ENCODE measurements around the gene SLC1A3.
"Not testable (repeated sequence)": the region's sequence is repeated elsewhere in the genome, so short reads cannot be mapped to it uniquely, and the experiment has no call there.

Gene SLC1A3

DNA sequence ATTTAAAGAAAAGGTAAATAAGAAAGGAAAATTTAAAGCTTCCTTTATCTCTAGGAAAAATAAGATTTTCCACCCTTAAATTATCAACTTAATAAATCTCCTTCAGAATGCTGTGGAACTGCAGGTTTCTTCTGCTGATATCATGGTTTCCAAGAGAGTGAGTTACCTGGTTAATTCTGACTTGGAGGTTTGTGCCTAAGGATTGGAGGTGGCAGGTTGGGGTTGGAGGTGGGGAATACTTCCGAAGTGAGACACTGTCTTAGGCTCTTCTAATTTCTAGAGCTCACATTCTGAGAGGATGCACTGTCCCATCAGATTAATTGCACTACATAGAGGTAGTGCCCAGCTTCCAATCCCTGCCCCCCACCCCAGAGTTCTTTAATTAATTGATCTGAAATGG, 31.1 kb downstream of the SLC1A3 start:
- TF ChIP-seq, protein P1, sequence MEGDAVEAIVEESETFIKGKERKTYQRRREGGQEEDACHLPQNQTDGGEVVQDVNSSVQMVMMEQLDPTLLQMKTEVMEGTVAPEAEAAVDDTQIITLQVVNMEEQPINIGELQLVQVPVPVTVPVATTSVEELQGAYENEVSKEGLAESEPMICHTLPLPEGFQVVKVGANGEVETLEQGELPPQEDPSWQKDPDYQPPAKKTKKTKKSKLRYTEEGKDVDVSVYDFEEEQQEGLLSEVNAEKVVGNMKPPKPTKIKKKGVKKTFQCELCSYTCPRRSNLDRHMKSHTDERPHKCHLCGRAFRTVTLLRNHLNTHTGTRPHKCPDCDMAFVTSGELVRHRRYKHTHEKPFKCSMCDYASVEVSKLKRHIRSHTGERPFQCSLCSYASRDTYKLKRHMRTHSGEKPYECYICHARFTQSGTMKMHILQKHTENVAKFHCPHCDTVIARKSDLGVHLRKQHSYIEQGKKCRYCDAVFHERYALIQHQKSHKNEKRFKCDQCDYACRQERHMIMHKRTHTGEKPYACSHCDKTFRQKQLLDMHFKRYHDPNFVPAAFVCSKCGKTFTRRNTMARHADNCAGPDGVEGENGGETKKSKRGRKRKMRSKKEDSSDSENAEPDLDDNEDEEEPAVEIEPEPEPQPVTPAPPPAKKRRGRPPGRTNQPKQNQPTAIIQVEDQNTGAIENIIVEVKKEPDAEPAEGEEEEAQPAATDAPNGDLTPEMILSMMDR (IDR thresholded peaks at IDR 0.05; ENCODE audit: low read depth, low read length, missing control alignments) = no peak
- H3K4me3 ChIP-seq (ENCODE audit: low read depth, low read length) = no peak overlapping the region
- DNase-seq (ENCODE audit: low read depth) = no peak

DNA sequence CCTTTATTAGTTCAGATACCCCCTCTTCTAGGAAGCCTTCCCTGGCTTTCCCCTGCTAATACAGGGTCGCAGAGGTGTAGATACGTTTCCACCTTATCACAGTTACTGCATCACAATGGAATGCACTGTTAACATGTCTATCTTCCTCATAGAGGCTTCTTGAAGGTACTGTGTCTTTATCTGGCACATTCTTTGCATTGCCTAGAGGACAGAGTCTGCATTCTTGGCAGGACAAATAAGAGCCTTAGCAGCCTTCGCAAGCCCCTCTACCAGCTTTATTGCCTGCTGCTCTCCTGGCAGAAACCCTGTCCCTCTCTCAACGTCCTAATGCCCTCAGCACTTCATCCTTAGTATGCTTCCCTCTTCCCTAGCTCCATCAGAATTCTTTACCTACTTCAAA, 31.6 kb downstream of the SLC1A3 start:
- TF ChIP-seq, protein P1 (IDR thresholded peaks at IDR 0.05; ENCODE audit: low read depth, low read length, missing control alignments) = no peak
- no peak for DNase-seq (ENCODE audit: low read depth)
- no peak overlapping the region for H3K4me3 ChIP-seq (ENCODE audit: low read depth, low read length)

DNA sequence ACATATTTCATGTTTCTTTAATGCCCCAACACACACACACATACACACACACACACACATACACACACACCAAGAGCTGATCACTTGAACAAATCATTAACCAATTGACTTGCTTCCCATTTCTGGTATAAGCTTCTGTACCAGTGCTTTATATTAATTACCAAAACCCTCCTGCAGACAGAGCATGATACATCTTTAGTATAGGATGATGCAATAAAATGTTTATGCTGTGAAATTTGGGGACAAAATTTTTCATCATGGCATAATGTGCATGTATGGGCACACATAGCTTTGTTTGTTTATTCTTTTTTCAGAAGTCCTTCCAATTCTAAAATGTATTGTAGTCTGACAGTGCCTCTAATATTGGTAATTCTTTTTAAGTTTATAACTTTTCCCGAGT, 34.5 kb downstream of the SLC1A3 start:
- TF ChIP-seq, protein P1 (IDR thresholded peaks at IDR 0.05; ENCODE audit: low read depth, low read length, missing control alignments) = no peak
- no peak overlapping the region for H3K4me3 ChIP-seq (ENCODE audit: low read depth, low read length)
- DNase-seq (ENCODE audit: low read depth) = no peak

DNA sequence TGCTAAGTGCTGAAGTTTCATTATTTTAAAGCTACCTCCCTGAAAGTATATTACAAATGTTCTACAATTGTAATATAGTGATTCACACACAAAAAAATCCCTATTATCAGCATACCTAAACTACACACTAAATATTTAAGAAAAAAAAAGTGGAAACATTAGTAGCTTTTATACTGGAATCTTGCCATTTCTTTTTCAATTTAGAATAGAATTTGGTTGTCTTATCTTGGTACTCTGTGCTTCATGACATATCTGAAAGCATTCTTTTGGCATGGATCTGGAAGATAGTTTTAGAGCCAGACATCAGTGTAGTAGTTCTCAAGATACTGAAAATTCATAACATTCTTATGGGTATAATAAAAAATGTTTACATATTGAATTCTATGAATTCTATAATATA, 35.0 kb downstream of the SLC1A3 start:
- H3K4me3 ChIP-seq (ENCODE audit: low read depth, low read length) = no peak overlapping the region
- TF ChIP-seq, protein P1 (IDR thresholded peaks at IDR 0.05; ENCODE audit: low read depth, low read length, missing control alignments) = no peak
- DNase-seq (ENCODE audit: low read depth) = no peak

DNA sequence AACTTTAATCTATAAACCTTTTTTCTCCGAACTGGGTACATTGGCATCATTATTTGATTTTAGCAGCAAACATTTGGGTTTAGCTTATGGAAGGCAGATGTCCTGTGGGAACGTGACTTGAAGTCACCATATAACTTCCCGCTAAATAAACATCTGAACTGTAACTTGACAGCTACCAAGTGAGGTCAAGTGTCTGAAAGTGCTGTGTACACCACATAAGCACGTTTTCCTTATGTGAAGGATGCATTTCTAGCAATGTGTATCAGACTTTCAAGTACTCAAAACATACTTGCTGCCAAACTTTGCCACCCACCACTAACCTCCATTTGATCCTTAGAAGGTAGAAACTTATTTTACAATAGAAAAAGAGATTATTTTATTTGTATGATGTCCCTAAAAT, 35.7 kb downstream of the SLC1A3 start:
- TF ChIP-seq, protein P1 (IDR thresholded peaks at IDR 0.05; ENCODE audit: low read depth, low read length, missing control alignments) = no peak
- no peak overlapping the region for H3K4me3 ChIP-seq (ENCODE audit: low read depth, low read length)
- no peak for DNase-seq (ENCODE audit: low read depth)

DNA sequence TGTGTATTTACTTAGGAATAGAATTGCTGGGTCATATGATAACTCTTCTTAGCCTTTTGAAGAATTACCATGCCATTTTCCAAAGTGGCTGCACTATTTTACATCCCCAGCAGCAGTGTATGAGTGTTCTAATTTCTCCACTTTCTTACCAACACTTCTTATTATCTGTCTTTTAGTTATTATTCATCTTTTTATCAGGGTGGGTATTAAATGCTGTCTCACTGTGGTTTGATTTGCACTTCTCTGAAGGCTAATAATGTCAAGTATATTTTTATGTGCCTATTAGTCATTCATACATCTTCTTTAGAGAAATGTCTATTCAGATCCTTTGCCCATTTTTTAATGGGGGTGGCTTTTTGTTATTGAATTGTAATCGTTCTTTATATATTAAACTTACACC, 36.8 kb downstream of the SLC1A3 start:
- H3K4me3 ChIP-seq (ENCODE audit: low read depth, low read length) = no peak overlapping the region
- DNase-seq (ENCODE audit: low read depth) = no peak
- TF ChIP-seq, protein P1 (IDR thresholded peaks at IDR 0.05; ENCODE audit: low read depth, low read length, missing control alignments) = no peak

DNA sequence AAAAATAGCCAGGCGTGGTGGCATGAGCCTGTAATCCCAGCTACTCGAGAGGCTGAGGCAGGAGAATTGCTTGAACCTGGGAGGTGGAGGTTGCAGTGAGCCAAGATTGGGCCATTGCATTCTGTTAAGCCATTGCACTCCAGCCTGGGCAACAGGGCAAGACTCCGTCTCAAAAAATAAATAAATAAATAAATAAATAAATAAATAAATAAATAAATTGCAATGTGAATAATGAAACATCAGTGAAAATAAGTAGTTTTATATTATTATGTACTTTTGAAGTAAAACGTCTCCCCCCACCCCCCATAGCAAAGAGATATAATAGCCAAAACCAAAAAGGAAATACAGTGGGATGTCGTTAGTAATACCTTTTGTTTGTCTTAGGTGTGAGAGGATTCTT, 37.4 kb downstream of the SLC1A3 start:
- H3K4me3 ChIP-seq (ENCODE audit: low read depth, low read length); DNase-seq (ENCODE audit: low read depth): not testable (repeated sequence)

DNA sequence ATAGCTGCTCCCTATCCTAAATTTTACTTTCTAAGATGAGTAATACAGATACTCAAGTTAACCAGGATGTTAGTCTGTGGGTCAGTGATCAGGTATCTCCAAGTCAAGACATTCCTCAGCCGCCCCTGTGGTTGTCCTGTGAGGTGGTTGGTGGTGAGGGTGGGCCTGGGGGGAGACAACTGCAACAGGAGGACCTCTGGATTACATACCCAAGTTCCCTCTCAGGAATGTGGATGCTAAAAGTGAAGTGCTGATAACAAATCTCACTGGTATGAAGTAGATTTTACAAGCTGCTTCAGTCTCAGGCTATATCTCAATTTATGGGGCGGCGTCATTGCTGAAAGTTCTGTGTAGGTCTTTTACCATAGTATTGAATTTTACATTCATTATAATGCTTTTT, 38.3 kb downstream of the SLC1A3 start:
- H3K4me3 ChIP-seq (ENCODE audit: low read depth, low read length) = no peak overlapping the region
- DNase-seq (ENCODE audit: low read depth) = no peak
- TF ChIP-seq, protein P1 (IDR thresholded peaks at IDR 0.05; ENCODE audit: low read depth, low read length, missing control alignments) = no peak
